H9 (cell line): ENCODE data around the gene NAGLU. TPM values are rescaled to one million over a fixed set of nuclear protein-coding genes. Genes with fewer than 3 reads are reported as not detected.

ENCODE experiments used
- DNase-seq: peaks from one replicate; pipeline ENCODE4 v3.0.0-alpha.2; 2017
- H2AFZ ChIP-seq: one replicate; pipeline ENCODE4 v1.6.1; 2013; ENCODE audit warnings: mild to moderate bottlenecking, low read length, control low read depth, moderate library complexity
- H2AK5ac ChIP-seq: 2 replicates; pipeline ENCODE4 v1.6.1; 2013; ENCODE audit warnings: low read length, control low read depth, mixed read lengths; ENCODE audit not compliant: insufficient read length
- H2BK120ac ChIP-seq: one replicate; pipeline ENCODE4 v1.6.1; 2013; ENCODE audit warnings: low read depth, mild to moderate bottlenecking, low read length, control low read depth, inconsistent platforms; ENCODE audit not compliant: poor library complexity, severe bottlenecking
- H2BK12ac ChIP-seq: 2 replicates; pipeline ENCODE4 v1.6.1; 2013; ENCODE audit warnings: low read length, control low read depth, mixed read lengths, low read depth; ENCODE audit not compliant: insufficient read length
- H2BK15ac ChIP-seq: 2 replicates; pipeline ENCODE4 v1.6.1; 2013; ENCODE audit warnings: low read depth, low read length, control low read depth
- H2BK20ac ChIP-seq: one replicate; pipeline ENCODE4 v1.6.1; 2013; ENCODE audit warnings: low read depth, mild to moderate bottlenecking, low read length, control low read depth, inconsistent platforms; ENCODE audit not compliant: poor library complexity, severe bottlenecking
- H2BK5ac ChIP-seq: 2 replicates; pipeline ENCODE4 v1.6.1; 2013; ENCODE audit warnings: low read length, control low read depth, mixed read lengths; ENCODE audit not compliant: insufficient read length
- H3K14ac ChIP-seq: 2 replicates; pipeline ENCODE4 v1.6.1; 2013; ENCODE audit warnings: low read length, control low read depth; ENCODE audit not compliant: insufficient read depth
- H3K18ac ChIP-seq: 2 replicates; pipeline ENCODE4 v1.6.1; 2013; ENCODE audit warnings: low read depth, mild to moderate bottlenecking, mixed read lengths, low read length, control low read depth; ENCODE audit not compliant: insufficient read length
- H3K23ac ChIP-seq: 2 replicates; pipeline ENCODE4 v1.6.1; 2013; ENCODE audit warnings: low read length, control low read depth, mixed read lengths, low read depth; ENCODE audit not compliant: insufficient read length
- H3K23me2 ChIP-seq: 2 replicates; pipeline ENCODE4 v1.6.1; 2013; ENCODE audit warnings: low read depth, mild to moderate bottlenecking, mixed read lengths, low read length, control low read depth; ENCODE audit not compliant: insufficient read length, poor library complexity, severe bottlenecking
- H3K27ac ChIP-seq: 2 replicates; pipeline ENCODE4 v1.5.1; 2013; ENCODE audit warnings: low read length, control low read depth, mixed read lengths, low read depth; ENCODE audit not compliant: insufficient read length
- H3K27me3 ChIP-seq: 2 replicates; pipeline ENCODE4 v1.6.1; 2013; ENCODE audit warnings: low read length, control low read depth, inconsistent platforms; ENCODE audit not compliant: insufficient read depth
- H3K4ac ChIP-seq: 2 replicates; pipeline ENCODE4 v1.6.1; 2013; ENCODE audit warnings: low read depth, mild to moderate bottlenecking, control low read depth, inconsistent platforms, low read length, moderate library complexity
- H3K4me1 ChIP-seq: 2 replicates; pipeline ENCODE4 v1.6.1; 2013; ENCODE audit warnings: low read length, control low read depth, inconsistent platforms; ENCODE audit not compliant: insufficient read depth
- H3K4me2 ChIP-seq: 2 replicates; pipeline ENCODE4 v1.6.1; 2013; ENCODE audit warnings: low read length, control low read depth, mixed read lengths; ENCODE audit not compliant: insufficient read length, insufficient read depth
- H3K56ac ChIP-seq: 2 replicates; pipeline ENCODE4 v1.6.1; 2013; ENCODE audit warnings: low read depth, mild to moderate bottlenecking, mixed read lengths, low read length, control low read depth; ENCODE audit not compliant: insufficient read length
- H3K79me1 ChIP-seq: 2 replicates; pipeline ENCODE4 v1.6.1; 2013; ENCODE audit warnings: low read depth, mild to moderate bottlenecking, moderate library complexity, low read length, control low read depth, inconsistent platforms; ENCODE audit not compliant: insufficient read depth, poor library complexity, severe bottlenecking
- H3K79me2 ChIP-seq: 2 replicates; pipeline ENCODE4 v1.6.1; 2013; ENCODE audit warnings: low read length, control low read depth, inconsistent platforms; ENCODE audit not compliant: insufficient read depth
- H3K9ac ChIP-seq: 2 replicates; pipeline ENCODE4 v1.6.1; 2013; ENCODE audit warnings: low read length, control low read depth, mixed read lengths; ENCODE audit not compliant: insufficient read length; ENCODE audit errors: extremely low read depth
- H3K9me3 ChIP-seq: one replicate; pipeline ENCODE4 v1.6.1; 2013; ENCODE audit warnings: low read depth, low read length, inconsistent platforms; ENCODE audit not compliant: control insufficient read depth
- H3T11ph ChIP-seq: one replicate; pipeline ENCODE4 v1.6.1; 2013; ENCODE audit warnings: mild to moderate bottlenecking, low read length, control low read depth, inconsistent platforms
- H4K20me1 ChIP-seq: one replicate; pipeline ENCODE4 v1.6.1; 2013; ENCODE audit not compliant: control insufficient read depth, insufficient read length, insufficient read depth
- H4K5ac ChIP-seq: 2 replicates; pipeline ENCODE4 v1.6.1; 2013; ENCODE audit warnings: low read depth, mild to moderate bottlenecking, mixed read lengths, low read length, control low read depth; ENCODE audit not compliant: insufficient read length
- H4K8ac ChIP-seq: replicated peaks from 2 replicates; pipeline ENCODE4 v1.6.1; 2013; ENCODE audit warnings: low read length, control low read depth, mixed read lengths, low read depth; ENCODE audit not compliant: insufficient read length
- H4K91ac ChIP-seq: 2 replicates; pipeline ENCODE4 v1.6.1; 2013; ENCODE audit warnings: low read depth, mild to moderate bottlenecking, moderate library complexity, mixed read lengths, low read length, control low read depth; ENCODE audit not compliant: insufficient read length
- H3K27ac Mint-ChIP-seq, 3 experiments: 2 replicates in 2 of 3; 3 replicates in 1 of 3; pipeline ENCODE4 v1.8.0; 2020 to 2021; ENCODE audit warnings: mixed read lengths in 3 of 3, mild to moderate bottlenecking in 1 of 3, moderate library complexity in 1 of 3
- H3K27me3 Mint-ChIP-seq: 2 replicates; pipeline ENCODE4 v1.8.0; 2021; ENCODE audit warnings: low read depth, mild to moderate bottlenecking, moderate library complexity, mixed read lengths
- H3K36me3 Mint-ChIP-seq, 3 experiments: 2 replicates in 2 of 3; 3 replicates in 1 of 3; pipeline ENCODE4 v1.8.0; 2020 to 2021; ENCODE audit warnings: low read depth in 3 of 3, mixed read lengths in 3 of 3; ENCODE audit not compliant: insufficient read depth in 1 of 3
- H3K4me1 Mint-ChIP-seq, 2 experiments: 2 replicates each; pipeline ENCODE4 v1.8.0; 2020; ENCODE audit warnings: mixed read lengths in 2 of 2
- H3K4me3 Mint-ChIP-seq, 2 experiments: 2 replicates in 1 of 2; 3 replicates in 1 of 2; pipeline ENCODE4 v1.8.0; 2020 to 2021; ENCODE audit warnings: mild to moderate bottlenecking in 2 of 2, mixed read lengths in 2 of 2, moderate library complexity in 1 of 2
- H3K9me3 Mint-ChIP-seq, 2 experiments: 2 replicates in 1 of 2; 3 replicates in 1 of 2; pipeline ENCODE4 v1.8.0; 2020; ENCODE audit warnings: mild to moderate bottlenecking in 2 of 2, mixed read lengths in 2 of 2, moderate library complexity in 1 of 2
- CTCF ChIP-seq: fragments of 200-600 bp; sonication (generic); conservative IDR thresholded peaks from 3 replicates; pipeline ENCODE4 v1.8.0; 2021; ENCODE audit warnings: antibody characterized with exemption, mild to moderate bottlenecking
- WGBS: extraction: QIAGEN DNeasy Blood & Tissue Kit; methylation state at CpG from one replicate; pipeline ENCODE4 v1.1.7; 2013; ENCODE audit warnings: missing lambda C conversion rate, low lambda C conversion rate, mixed read lengths; ENCODE audit not compliant: insufficient read length; ENCODE audit errors: extremely low coverage; 5-methylcytosine and 5-hydroxymethylcytosine counted together
- total RNA-seq: library from RNA; stranded (reverse); gene quantifications from 2 replicates; pipeline ENCODE4 v1.2.1, GENCODE V29; 2021

The NAGLU gene
- total RNA-seq, 1 experiment from 2014 or later, result 23.5 TPM

GRCh38 chr17:42509841-42510240, 26.2 kb upstream of the NAGLU start:
- H3K4me1 Mint-ChIP-seq, result no peaks in the 10 kb centered on the region
- no peak overlapping the region for H3K4me3 Mint-ChIP-seq
- H3K27me3 Mint-ChIP-seq, result no peaks in the 10 kb centered on the region
- no peaks in the 10 kb centered on the region for H3K9me3 Mint-ChIP-seq
- TF ChIP-seq CTCF, result no peak
- WGBS, result no CpG with 5 or more reads among the region's 2 CpGs
- H2BK120ac ChIP-seq, result no peak overlapping the region
- H2BK12ac ChIP-seq, result no peak overlapping the region
- H2BK20ac ChIP-seq, result no peak overlapping the region
- no peaks in the 10 kb centered on the region for H3K9me3 ChIP-seq
- H4K8ac ChIP-seq, result no peak overlapping the region
- no peak overlapping the region for H3K14ac ChIP-seq
- no peaks in the 10 kb centered on the region for H3K23me2 ChIP-seq
- no peak overlapping the region for H3K27ac Mint-ChIP-seq
- no peak overlapping the region for H3K18ac ChIP-seq
- no peaks in the 10 kb centered on the region for H4K20me1 ChIP-seq
- H3K79me1 ChIP-seq, result no peaks in the 10 kb centered on the region
- no peak overlapping the region for H3K9ac ChIP-seq
- H4K91ac ChIP-seq, result no peak overlapping the region
- no peak overlapping the region for H3K23ac ChIP-seq
- no peaks in the 10 kb centered on the region for H3K79me2 ChIP-seq
- DNase-seq, result no peak
- no peaks in the 10 kb centered on the region for H3K27me3 ChIP-seq
- peaks cover 0 to 48% (median 34%) of the 10 kb centered on the region in 3 experiments; a peak in 5 of 7 replicates for H3K36me3 Mint-ChIP-seq
- no peak overlapping the region for H4K5ac ChIP-seq
- no peak overlapping the region for H2BK15ac ChIP-seq
- no peak overlapping the region for H3T11ph ChIP-seq
- H2AK5ac ChIP-seq, result no peak overlapping the region
- H2BK5ac ChIP-seq, result no peak overlapping the region
- no peak overlapping the region for H3K4ac ChIP-seq
- H3K4me2 ChIP-seq, result no peak overlapping the region
- H3K4me1 ChIP-seq, result no peaks in the 10 kb centered on the region
- H3K27ac ChIP-seq, result no peak overlapping the region
- H2AFZ ChIP-seq, result no peak overlapping the region
- no peak overlapping the region for H3K56ac ChIP-seq
